Parathyroid adenoma (tissue), 2 donors: Measurements from ENCODE around the gene IL11RA.

Experiments used
- H2AFZ ChIP-seq: fragments of 300-600 bp; sonication (generic); one replicate; pipeline ENCODE4 v1.7.0; 2017; ENCODE audit warnings: antibody characterized with exemption, mild to moderate bottlenecking
- H3K27ac ChIP-seq: fragments of 300-600 bp; sonication (generic); one replicate; pipeline ENCODE4 v1.7.0; 2017
- H3K27me3 ChIP-seq: fragments of 300-600 bp; sonication (generic); one replicate; pipeline ENCODE4 v1.7.0; 2017; ENCODE audit warnings: low read length; ENCODE audit not compliant: control insufficient read depth, insufficient read depth
- H3K36me3 ChIP-seq: fragments of 300-600 bp; sonication (generic); one replicate; pipeline ENCODE4 v1.7.0; 2017; ENCODE audit warnings: low read length; ENCODE audit not compliant: control insufficient read depth, insufficient read depth
- H3K4me1 ChIP-seq: fragments of 300-600 bp; sonication (generic); one replicate; pipeline ENCODE4 v1.7.0; 2017; ENCODE audit warnings: control low read depth
- H3K4me2 ChIP-seq: fragments of 300-600 bp; sonication (generic); one replicate; pipeline ENCODE4 v1.7.0; 2017; ENCODE audit warnings: low read length
- H3K4me3 ChIP-seq: fragments of 300-600 bp; sonication (generic); one replicate; pipeline ENCODE4 v1.7.0; 2017; ENCODE audit warnings: low read depth, low read length
- H3K79me2 ChIP-seq: fragments of 300-600 bp; sonication (generic); one replicate; pipeline ENCODE4 v1.7.0; 2017; ENCODE audit warnings: control low read depth
- H3K9ac ChIP-seq: fragments of 300-600 bp; sonication (generic); one replicate; pipeline ENCODE4 v1.7.0; 2017; ENCODE audit warnings: mild to moderate bottlenecking
- H3K9me3 ChIP-seq: fragments of 300-600 bp; sonication (generic); one replicate; pipeline ENCODE4 v1.7.0; 2017; ENCODE audit warnings: low read length; ENCODE audit not compliant: control insufficient read depth
- TF ChIP-seq, protein P1 (sequence below): fragments of 300-600 bp; sonication (generic); IDR thresholded peaks from one replicate; pipeline ENCODE4 v1.7.0; 2017; ENCODE audit warnings: antibody characterized with exemption, mild to moderate bottlenecking
- donor health status: primary hyperparathyroidism.

Gene IL11RA

DNA sequence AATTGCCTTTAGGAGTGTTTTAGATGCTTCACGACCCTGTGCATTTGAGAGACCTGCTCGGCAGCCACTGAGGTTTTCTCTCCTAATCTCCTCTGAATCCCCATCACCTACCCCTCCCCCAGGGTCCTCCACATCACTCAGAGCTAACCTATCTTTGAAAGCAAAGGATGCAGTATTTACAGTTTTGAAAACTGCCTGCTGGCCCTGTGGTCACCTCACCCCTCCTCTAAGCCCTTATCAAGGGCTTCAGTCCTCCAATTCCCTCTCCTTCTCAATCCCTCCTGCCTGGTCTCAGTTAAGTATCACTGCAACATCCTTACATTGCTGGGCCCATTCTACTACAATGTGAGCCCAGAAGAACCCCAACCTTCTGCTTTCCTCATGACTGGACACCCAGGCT lies 44.7 kb upstream of the IL11RA start:
- no peak overlapping the region for H2AFZ ChIP-seq
- no peaks in the 10 kb centered on the region for H3K9me3 ChIP-seq
- TF ChIP-seq, protein P1, sequence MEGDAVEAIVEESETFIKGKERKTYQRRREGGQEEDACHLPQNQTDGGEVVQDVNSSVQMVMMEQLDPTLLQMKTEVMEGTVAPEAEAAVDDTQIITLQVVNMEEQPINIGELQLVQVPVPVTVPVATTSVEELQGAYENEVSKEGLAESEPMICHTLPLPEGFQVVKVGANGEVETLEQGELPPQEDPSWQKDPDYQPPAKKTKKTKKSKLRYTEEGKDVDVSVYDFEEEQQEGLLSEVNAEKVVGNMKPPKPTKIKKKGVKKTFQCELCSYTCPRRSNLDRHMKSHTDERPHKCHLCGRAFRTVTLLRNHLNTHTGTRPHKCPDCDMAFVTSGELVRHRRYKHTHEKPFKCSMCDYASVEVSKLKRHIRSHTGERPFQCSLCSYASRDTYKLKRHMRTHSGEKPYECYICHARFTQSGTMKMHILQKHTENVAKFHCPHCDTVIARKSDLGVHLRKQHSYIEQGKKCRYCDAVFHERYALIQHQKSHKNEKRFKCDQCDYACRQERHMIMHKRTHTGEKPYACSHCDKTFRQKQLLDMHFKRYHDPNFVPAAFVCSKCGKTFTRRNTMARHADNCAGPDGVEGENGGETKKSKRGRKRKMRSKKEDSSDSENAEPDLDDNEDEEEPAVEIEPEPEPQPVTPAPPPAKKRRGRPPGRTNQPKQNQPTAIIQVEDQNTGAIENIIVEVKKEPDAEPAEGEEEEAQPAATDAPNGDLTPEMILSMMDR, result no peak
- no peak overlapping the region for H3K4me2 ChIP-seq
- no peaks in the 10 kb centered on the region for H3K36me3 ChIP-seq
- H3K4me3 ChIP-seq, result no peak overlapping the region
- H3K27me3 ChIP-seq, result no peaks in the 10 kb centered on the region
- H3K4me1 ChIP-seq, result peaks cover 2% of the 10 kb centered on the region
- no peaks in the 10 kb centered on the region for H3K79me2 ChIP-seq
- H3K27ac ChIP-seq, result no peak overlapping the region
- H3K9ac ChIP-seq, result no peak overlapping the region

DNA sequence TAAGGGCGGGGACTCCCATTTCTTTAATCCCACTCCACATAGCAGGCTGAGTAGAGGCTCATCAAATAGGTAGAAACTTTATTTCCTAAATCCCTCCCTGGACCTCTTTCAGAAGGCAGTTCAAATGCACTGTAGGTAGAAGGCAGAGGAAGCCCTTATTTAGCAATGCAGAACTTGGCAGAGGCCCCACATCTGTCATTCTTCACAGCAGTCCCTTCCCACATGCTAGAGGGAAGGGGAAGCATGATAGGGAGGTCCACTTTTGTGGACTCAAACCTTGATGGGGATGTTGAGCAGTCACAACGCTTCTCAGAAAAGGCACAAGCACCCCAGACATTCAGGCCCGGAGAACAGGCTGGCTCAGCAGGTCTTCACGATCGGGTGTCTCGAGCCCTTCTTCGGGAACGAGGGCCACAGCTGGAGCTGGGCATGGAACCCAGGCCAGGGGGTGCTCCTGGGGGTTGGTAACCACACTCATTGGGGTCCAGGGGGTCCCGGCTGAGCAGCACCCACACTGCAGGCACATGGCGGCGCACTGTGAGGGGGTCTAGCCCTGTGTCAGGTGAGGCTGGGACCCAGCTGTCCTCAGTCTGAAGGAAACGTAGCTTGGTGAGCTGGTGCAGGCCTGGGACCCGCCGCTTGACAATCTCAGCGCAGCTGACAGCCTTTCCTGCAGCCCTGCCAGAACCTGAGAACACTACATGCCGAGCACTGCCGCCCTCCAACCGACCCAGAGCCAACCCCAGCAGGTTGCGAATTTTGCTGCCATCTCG lies 41.4 kb upstream of the IL11RA start:
- Histone ChIP-seq H3K9me3 (no peaks in the 10 kb centered on the region), H2AFZ (no peak overlapping the region), H3K79me2 (no peaks in the 10 kb centered on the region), H3K27me3 (no peaks in the 10 kb centered on the region), H3K27ac (no peak overlapping the region), H3K4me3 (peak overlapping the region; percentile 97), H3K9ac (no peak overlapping the region), H3K4me2 (peak overlapping the region; percentile 98), H3K4me1 (no peaks in the 10 kb centered on the region), H3K36me3 (no peaks in the 10 kb centered on the region)
- TF ChIP-seq, protein P1, result no peak

DNA sequence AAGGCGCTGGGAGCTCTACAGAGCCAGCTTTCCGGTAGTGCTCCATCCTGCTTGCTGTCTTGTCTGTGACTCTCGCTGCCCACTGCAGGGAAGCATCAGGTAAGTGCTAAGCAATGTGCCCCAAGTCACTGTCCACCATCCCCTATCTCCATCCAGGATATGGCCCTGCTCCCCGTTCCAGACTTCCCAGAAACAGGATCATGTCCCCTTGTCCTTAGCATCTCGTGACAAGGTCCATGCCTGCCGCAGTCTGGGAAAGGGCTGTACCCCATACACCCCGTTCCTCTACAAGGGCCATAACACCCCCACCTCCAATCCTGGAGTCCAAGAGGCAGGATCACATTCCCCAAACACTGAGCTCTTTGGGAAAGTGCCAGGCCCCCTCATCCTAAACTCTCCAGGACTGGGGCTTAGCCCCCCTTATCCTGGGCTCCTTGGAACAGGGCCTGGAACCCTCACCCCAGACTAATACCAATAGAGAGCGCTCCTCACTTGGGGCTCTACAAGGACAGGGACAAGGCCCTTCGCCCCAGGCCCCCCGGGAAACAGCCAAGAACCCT lies 40.7 kb upstream of the IL11RA start:
- Histone ChIP-seq H3K27ac (peak overlapping the region; percentile 68), H3K4me3 (peak overlapping the region; percentile 97), H2AFZ (peak overlapping the region; percentile 79), H3K36me3 (no peaks in the 10 kb centered on the region), H3K4me1 (no peaks in the 10 kb centered on the region), H3K4me2 (peak overlapping the region; percentile 98), H3K9me3 (no peaks in the 10 kb centered on the region), H3K9ac (peak overlapping the region; percentile 42), H3K27me3 (no peaks in the 10 kb centered on the region), H3K79me2 (no peaks in the 10 kb centered on the region)
- TF ChIP-seq, protein P1, result no peak

DNA sequence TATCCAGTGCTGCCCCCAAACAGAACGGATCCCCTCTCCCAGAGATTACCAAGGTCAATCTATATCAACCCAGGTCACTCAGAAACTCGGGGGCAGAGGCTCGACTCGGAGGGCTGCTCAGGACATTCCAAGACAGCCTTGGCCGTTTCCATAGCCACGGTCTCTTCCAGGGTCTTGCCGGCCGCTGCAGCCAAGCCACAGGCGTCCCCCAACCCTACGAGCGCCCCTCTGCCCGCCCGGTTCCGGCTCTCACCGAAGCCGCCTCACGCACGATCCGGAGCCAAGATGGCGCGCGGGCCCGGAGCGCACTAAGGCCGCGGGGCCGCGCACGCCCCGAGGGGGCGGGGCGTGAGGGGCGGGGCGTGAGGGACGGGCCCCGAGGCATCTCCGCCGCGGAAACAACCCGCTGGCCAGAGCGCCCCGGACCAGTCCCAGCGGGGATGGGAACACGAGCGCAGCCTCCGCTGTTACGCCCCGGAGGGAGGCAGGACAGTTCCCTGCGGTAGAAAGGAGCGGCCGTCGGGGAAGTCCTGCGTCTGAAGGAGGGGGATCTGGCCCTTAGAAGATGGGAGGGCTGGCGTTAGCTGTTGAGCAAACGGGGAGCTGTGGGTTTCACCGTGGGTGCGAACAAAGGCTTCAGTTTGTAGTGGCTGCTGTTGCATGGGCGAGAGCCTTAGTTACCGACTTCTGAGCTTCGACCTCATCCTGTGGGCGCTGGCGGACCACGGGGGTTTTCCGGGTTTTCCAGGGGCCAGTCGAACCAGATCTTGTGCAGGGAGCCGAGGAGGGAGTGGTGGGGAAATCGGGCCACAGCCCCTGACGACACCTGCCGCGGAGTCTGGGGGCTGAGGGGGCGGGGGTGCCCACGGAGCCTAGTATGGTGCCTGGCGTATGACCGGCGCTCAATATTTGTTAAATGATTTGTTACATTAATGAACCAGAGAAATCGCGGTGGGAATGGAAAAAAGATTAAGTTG lies 39.9 kb upstream of the IL11RA start, which contains the start of gene RPP25L:
TSS of gene RPP25L (minus strand) at position 287 of the 977 bp plus-strand sequence. CDS start 801 bp downstream, outside the sequence.
- no peaks in the 10 kb centered on the region for H3K79me2 ChIP-seq
- H3K4me3 ChIP-seq, result peak within 1 kb of the TSS; percentile 97
- H3K4me1 ChIP-seq, result no peaks in the 10 kb centered on the region
- peak within 1 kb of the TSS; percentile 42 for H3K9ac ChIP-seq
- no peaks in the 10 kb centered on the region for H3K36me3 ChIP-seq
- peak within 1 kb of the TSS; percentile 68 for H3K27ac ChIP-seq
- no peaks in the 10 kb centered on the region for H3K27me3 ChIP-seq
- H3K4me2 ChIP-seq, result peak within 1 kb of the TSS; percentile 98
- TF ChIP-seq, protein P1, result no peak
- peak within 1 kb of the TSS; percentile 79 for H2AFZ ChIP-seq
- no peaks in the 10 kb centered on the region for H3K9me3 ChIP-seq
